GM10266 (cell line): ENCODE results near the gene ZNRF3.
A peak's percentile ranks its signal among the peaks of the same experiment; 100 is the strongest.
"Not testable (repeated sequence)": the region's sequence is repeated elsewhere in the genome, so short reads cannot be mapped to it uniquely, and the experiment has no call there.

Experiments
- DNase-seq: peaks from one replicate; pipeline ENCODE4 v3.0.0; 2012; ENCODE audit errors: extremely low spot score
- CTCF ChIP-seq: IDR thresholded peaks from 2 replicates; pipeline ENCODE4 v1.5.1; 2012; ENCODE audit warnings: mild to moderate bottlenecking, low read depth; ENCODE audit not compliant: control insufficient read depth, insufficient read depth; ENCODE audit errors: missing control alignments

Gene ZNRF3

GRCh38 chr22:29031227-29032011 lies 148.0 kb downstream of the ZNRF3 start:
- no peak for DNase-seq
- TF ChIP-seq CTCF, result no peak

- no peak for DNase-seq
- no peak for TF ChIP-seq CTCF
Measured at GRCh38 chr22:29032014-29032475, 148.7 kb downstream of the ZNRF3 start.

GRCh38 chr22:29032584-29032983 lies 149.2 kb downstream of the ZNRF3 start:
- TF ChIP-seq CTCF, result no peak
- DNase-seq, result no peak

GRCh38 chr22:29037340-29037932 lies 154.1 kb downstream of the ZNRF3 start:
- TF ChIP-seq CTCF, result no peak
- no peak for DNase-seq

- DNase-seq, result no peak
- no peak for TF ChIP-seq CTCF
Measured at GRCh38 chr22:29039148-29039547, 155.8 kb downstream of the ZNRF3 start.

- DNase-seq, result not testable (repeated sequence)
Measured at GRCh38 chr22:29039684-29040083, 156.3 kb downstream of the ZNRF3 start.

GRCh38 chr22:29040385-29041275 lies 157.3 kb downstream of the ZNRF3 start:
- DNase-seq, result peak; percentile 76
- TF ChIP-seq CTCF, result peak; percentile 95
